Prostate gland (tissue), 2 donors: ENCODE results near the gene CST7. TPM values are rescaled to one million over a fixed set of nuclear protein-coding genes. Genes with fewer than 3 reads are reported as not detected.

ENCODE experiments used
- DNase-seq: peaks from one replicate; pipeline ENCODE4 v3.0.0-alpha.2; 2019; ENCODE audit warnings: low spot score
- H3K27ac ChIP-seq, 2 donors: fragments of 200-600 bp; sonication (generic); 2 replicates each; pipeline ENCODE4 v1.5.1; 2017 to 2019
- H3K27me3 ChIP-seq: fragments of 200-600 bp; sonication (generic); replicated peaks from 2 replicates; pipeline ENCODE4 v1.5.1; 2019; ENCODE audit not compliant: insufficient read depth
- H3K36me3 ChIP-seq, 2 donors: fragments of 200-600 bp; sonication (generic); 1 replicate in 1 of 2; 2 replicates in 1 of 2; pipeline versions ENCODE4 v1.5.1 to v1.8.1; 2017 to 2019
- H3K4me1 ChIP-seq: fragments of 200-600 bp; sonication (generic); replicated peaks from 2 replicates; pipeline ENCODE4 v1.5.1; 2019
- H3K4me3 ChIP-seq, 2 donors: fragments of 200-600 bp; sonication (generic); 2 replicates each; pipeline ENCODE4 v1.5.1; 2017 to 2019
- H3K9me3 ChIP-seq: fragments of 200-600 bp; sonication (generic); 2 replicates; pipeline ENCODE4 v1.5.1; 2017
- POLR2A ChIP-seq: fragments of 450-650 bp; IDR thresholded peaks from one replicate; pipeline ENCODE4 v1.6.1; 2016; ENCODE audit warnings: antibody characterized with exemption, mild to moderate bottlenecking
- POLR2AphosphoS5 ChIP-seq: sonication (generic); formaldehyde crosslinking; IDR thresholded peaks from one replicate; pipeline ENCODE4 v1.6.1; 2017; ENCODE audit warnings: antibody characterized with exemption
- WGBS: methylation state at CpG from one replicate; pipeline ENCODE4 v1.1.5; 2018; 5-methylcytosine and 5-hydroxymethylcytosine counted together
- intact Hi-C: fragments of 100-400 bp; cut with DNase I; formaldehyde crosslinking; loops from one replicate; pipeline ENCODE4 v1.14.2; 2022
- total RNA-seq, 2 donors: library from RNA; depleted of rRNA; stranded (reverse); fragments of >200 nt; gene quantifications; one replicate each; pipeline ENCODE4 v1.1.0, GENCODE V29; 2016
- TF ChIP-seq, protein P1 (sequence below), 4 experiments: fragments of 200-600 bp in 2 of 4; fragments of 450-650 bp in 2 of 4; sonication (generic) in 2 of 4; IDR thresholded peaks; 1 replicate in 3 of 4; 2 replicates in 1 of 4; pipeline ENCODE4 v1.5.1; 2016 to 2019; ENCODE audit warnings: antibody characterized with exemption in 4 of 4, mild to moderate bottlenecking in 2 of 4, moderate library complexity in 2 of 4

Gene CST7
- total RNA-seq, 2 donors from 2014 or later, result 1.2 to 3.6 TPM

DNA sequence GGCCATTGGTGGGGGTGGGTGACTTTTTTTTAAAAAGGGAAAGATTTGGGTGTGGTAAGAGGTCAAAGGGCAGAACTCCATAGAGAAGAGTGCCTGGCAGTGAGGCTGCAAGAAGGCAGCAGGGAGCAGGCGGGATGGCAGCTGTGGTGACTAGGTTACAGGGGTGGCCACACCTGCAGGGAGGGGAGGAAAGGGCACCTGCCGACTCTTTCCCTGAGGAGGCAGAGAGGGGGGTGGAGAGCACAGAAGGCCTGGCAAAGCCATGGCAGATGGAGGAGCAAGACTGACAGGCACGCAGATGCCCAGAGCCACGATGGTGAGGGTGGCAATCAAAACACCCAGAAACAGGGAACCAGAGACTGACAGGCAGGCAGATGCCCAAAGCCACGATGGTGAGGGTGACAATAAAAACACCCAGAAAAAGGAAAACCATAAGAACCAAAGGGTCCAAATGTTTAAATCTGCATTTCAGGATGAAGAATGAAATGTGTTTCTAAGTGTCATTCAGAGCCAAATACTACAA is 19.3 kb downstream of the CST7 start:
- Histone ChIP-seq H3K4me1 (no peaks in the 10 kb centered on the region), H3K4me3 (no peak overlapping the region), H3K36me3 (peaks cover 4 to 6% of the 10 kb centered on the region in 2 donors), H3K27me3 (no peaks in the 10 kb centered on the region), H3K27ac (no peak overlapping the region), H3K9me3 (no peaks in the 10 kb centered on the region)
- 84% methylated on average over 5 of the region's 5 CpGs for WGBS
- intact Hi-C loops, result no loop called here
- no peak for TF ChIP-seq POLR2AphosphoS5
- TF ChIP-seq, protein P1, sequence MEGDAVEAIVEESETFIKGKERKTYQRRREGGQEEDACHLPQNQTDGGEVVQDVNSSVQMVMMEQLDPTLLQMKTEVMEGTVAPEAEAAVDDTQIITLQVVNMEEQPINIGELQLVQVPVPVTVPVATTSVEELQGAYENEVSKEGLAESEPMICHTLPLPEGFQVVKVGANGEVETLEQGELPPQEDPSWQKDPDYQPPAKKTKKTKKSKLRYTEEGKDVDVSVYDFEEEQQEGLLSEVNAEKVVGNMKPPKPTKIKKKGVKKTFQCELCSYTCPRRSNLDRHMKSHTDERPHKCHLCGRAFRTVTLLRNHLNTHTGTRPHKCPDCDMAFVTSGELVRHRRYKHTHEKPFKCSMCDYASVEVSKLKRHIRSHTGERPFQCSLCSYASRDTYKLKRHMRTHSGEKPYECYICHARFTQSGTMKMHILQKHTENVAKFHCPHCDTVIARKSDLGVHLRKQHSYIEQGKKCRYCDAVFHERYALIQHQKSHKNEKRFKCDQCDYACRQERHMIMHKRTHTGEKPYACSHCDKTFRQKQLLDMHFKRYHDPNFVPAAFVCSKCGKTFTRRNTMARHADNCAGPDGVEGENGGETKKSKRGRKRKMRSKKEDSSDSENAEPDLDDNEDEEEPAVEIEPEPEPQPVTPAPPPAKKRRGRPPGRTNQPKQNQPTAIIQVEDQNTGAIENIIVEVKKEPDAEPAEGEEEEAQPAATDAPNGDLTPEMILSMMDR (IDR thresholded peaks at IDR 0.05), result no peak
- TF ChIP-seq POLR2A, result no peak
- DNase-seq, result no peak

DNA sequence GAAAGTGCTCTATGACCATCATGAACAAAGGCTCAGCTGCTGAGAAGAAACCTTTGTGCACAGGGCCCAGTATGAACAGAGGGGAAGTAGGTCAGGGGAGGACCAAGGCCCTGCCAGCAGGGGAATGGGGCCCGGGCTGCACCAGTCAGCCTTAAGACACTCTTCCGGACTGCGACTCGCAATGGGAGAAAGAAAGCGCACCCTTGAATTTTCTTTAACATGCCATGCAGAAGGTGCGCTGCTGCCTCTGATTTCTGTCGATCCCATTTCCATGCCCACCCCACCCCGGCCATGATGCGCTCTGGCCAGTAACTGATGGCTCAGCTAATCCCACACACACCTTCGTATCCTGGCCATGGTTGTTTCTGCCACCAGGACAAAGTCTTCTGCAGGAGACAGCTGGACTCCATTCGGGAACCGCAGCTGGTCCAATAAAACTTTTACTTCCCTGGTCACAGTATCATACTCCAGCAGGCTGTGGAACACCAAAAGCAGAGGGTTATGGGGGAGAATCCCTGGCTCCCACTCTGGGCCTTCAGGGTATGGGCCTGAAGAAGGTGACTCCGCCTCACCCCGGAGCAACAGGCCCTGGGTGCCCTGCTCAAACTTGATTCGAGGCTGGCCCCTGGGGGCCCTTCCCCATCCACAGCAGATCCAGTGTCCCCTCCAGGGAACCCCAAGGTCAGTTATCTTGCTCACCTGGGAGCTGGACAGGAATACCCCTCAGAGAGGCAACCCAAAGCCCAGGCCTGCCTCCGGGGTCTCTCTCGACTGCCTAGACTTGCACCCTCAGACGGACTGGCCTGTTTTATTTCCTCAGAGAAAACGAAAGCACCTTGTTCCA is 20.3 kb downstream of the CST7 start:
- H3K4me3 ChIP-seq, result no peak overlapping the region
- H3K4me1 ChIP-seq, result no peaks in the 10 kb centered on the region
- no peak for DNase-seq
- H3K27ac ChIP-seq, result no peak overlapping the region
- H3K36me3 ChIP-seq, result peaks cover 4 to 6% of the 10 kb centered on the region in 2 donors
- intact Hi-C loops, result no loop called here
- no peaks in the 10 kb centered on the region for H3K9me3 ChIP-seq
- TF ChIP-seq, protein P1 (IDR thresholded peaks at IDR 0.05), result no peak
- TF ChIP-seq POLR2AphosphoS5 (no peak), POLR2A (no peak)
- WGBS, result 94% methylated on average over 19 of the region's 19 CpGs
- no peaks in the 10 kb centered on the region for H3K27me3 ChIP-seq

DNA sequence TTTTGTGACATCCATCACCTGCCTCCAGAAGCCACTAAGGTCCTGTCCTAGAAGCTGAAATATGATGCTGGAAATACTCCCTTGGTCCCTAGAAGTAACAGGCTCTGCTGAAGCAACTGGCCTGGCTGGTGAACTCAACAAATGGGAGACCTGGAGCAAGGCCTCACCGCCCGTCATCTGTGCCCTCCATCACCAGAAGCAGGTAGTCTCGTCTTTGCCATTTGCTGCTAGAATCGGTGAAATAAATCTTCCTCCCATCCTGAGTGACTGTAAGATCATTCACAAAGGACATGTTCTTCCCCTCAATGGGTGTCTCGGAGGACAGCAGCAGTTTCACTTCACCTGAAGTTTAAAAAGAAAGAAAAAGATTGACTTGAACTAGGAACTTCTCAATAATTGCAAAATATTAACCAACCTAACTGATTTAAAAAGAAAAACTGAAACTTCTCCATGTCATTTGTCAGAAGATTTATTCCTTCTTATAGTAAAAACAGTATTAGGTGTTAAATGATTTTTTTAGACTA is 21.0 kb downstream of the CST7 start:
- Histone ChIP-seq H3K27me3 (no peaks in the 10 kb centered on the region), H3K27ac (no peak overlapping the region), H3K36me3 (peaks cover 4 to 6% of the 10 kb centered on the region in 2 donors), H3K9me3 (no peaks in the 10 kb centered on the region), H3K4me1 (no peaks in the 10 kb centered on the region), H3K4me3 (no peak overlapping the region)
- no peak for DNase-seq
- TF ChIP-seq POLR2A (no peak), POLR2AphosphoS5 (no peak)
- TF ChIP-seq, protein P1 (IDR thresholded peaks at IDR 0.05), result no peak
- 92% methylated on average over 5 of the region's 5 CpGs for WGBS
- intact Hi-C loops, result no loop called here

DNA sequence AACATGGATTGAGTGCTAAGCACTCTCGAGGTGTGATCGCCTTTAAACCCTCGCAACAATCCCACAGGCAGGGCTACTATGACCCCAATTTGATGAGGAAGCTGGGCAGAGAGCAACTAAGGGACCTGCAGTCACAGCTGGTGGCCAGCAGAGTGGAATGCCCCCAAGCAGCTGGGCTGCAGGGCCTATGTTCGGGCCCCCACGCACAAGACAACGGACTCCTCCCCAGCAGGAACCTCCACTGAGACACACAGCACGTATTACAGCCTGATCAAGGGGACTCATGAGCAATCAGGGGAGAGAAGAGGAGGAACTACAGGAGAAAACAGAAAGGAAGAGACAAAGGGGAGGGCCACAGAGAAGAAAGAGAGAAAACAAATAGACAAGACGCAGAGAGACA is 21.7 kb downstream of the CST7 start:
- no peak for DNase-seq
- 87% methylated on average over 8 of the region's 8 CpGs for WGBS
- intact Hi-C loops, result no loop called here
- H3K4me1 ChIP-seq, result no peaks in the 10 kb centered on the region
- peaks cover 4 to 6% of the 10 kb centered on the region in 2 donors for H3K36me3 ChIP-seq
- H3K4me3 ChIP-seq, result no peak overlapping the region
- no peaks in the 10 kb centered on the region for H3K9me3 ChIP-seq
- no peak for TF ChIP-seq POLR2A
- TF ChIP-seq, protein P1 (IDR thresholded peaks at IDR 0.05), result no peak
- no peak for TF ChIP-seq POLR2AphosphoS5
- H3K27ac ChIP-seq, result no peak overlapping the region
- H3K27me3 ChIP-seq, result no peaks in the 10 kb centered on the region
